HG02981 (cell line): ENCODE measurements around the gene ATP5F1B.

Experiments
- ATAC-seq: cut with Tn5 transposase; IDR thresholded peaks from one replicate; pipeline ENCODE4 v1.9.1; 2021; ENCODE audit warnings: mild to moderate bottlenecking, moderate library complexity; ENCODE audit not compliant: unreplicated experiment

Gene ATP5F1B

DNA sequence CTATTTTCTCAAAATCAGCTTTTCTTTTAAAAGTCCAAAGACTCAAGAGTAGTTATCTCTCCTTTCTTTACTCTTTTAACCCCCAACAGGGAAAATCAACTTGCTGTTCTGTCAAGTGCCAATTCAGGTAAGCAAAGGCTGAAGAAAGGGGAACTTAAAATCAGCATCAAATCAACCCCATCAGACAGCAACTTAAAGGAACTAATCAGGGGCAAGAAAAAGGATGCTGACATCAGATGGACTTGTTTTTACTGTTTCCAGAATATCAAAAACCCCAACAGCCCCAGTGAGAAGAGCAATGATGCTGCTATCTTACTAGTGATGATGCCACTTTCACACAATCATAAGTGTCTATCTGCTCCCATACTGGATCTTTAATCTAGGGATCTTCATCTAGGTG is 19.1 kb downstream of the ATP5F1B start:
- no peak for ATAC-seq

DNA sequence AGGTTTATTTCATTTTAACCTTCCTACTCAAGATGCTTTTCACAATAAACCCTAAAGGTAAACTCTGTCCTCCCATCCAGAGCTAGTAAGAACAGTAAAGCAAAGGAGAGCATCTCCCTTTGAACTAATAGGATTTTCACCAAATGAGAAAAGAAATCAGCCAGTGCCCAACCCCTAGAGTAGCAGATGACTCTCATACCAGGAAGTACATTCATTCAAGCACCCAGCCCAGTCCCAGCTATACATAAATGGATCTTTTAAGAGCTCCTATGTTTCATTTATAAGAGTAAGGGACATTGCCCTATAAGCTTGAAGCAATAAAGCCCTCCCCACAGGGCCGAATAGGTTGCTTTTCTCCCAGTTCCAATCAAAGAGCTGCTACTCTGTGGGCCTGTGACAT is 23.2 kb downstream of the ATP5F1B start:
- no peak for ATAC-seq

DNA sequence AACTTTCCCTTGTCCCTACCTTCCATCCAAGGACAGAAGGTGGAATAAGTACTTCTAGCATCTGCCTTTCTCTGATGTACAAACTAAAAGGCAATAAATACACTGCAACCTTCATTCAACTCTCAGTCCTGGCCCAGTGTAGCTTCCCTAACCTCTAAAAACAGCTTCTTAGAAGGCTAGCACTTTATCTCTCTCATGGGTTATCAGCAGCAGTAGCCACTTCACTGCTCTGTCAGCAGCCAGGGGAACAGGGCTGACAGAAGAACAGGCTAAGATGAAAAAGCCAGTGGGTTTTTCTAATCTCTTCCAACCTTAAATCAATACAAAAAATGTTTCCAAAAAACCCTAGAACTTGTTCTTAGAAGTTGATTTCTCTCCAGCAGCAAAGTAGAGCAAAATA is 28.9 kb downstream of the ATP5F1B start:
- ATAC-seq, result no peak

DNA sequence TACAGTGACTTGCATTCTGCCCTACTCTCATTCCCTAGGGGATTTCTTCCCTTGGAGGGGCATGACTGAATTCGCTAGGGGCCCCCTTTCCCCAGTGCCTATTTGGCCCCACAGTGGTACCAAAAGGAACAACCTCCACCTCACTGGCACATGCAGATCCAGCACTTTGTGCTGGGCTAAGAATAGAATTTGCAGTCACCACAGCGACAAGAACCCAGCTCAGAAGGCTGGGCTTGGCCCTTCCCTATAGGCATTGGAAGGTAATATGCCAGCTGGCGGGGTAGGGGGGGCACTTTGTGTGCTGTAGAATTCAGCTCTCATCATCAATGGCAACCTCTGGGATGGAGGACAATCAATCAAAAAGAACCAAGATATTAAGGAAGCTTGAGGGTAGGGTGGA is 29.5 kb downstream of the ATP5F1B start:
- no peak for ATAC-seq

DNA sequence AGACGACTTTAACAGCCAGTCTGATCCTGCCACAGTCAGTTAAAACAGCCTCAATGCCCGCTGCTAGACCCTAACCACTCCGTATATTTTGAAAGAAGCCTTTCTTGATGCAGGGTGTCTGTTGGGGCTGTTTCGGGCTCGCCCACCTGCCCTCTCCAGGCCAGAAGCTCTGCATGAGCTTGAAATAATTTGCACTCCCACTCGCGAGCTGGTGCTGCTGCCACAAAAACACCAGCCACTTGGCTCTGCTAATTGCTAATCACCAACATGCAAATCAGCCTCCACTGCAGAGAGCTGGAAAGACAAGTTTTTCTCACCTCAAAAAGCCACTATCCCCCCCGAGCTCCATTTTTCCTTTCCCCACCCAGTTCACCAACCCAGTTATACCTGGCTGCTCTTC is 31.2 kb downstream of the ATP5F1B start:
- no peak for ATAC-seq

DNA sequence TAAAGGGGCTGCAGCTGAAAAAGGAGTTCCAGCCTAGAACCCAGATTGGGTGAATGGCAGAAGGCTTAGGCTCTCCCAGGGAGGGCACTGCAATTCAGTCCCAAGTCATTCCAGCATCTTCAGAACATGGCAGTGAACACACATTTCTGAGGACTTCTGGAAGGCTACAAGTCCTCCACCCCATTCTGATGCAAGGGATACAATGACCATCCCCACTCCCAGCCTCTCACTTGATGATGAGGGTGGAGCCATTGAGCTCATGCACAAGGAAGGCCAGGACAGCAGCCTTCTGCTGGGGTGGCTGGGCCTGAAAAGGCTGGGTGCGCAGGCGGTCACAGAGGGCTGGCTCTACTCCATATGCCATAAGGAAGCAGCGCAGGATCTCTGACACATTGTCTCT is 41.4 kb downstream of the ATP5F1B start:
- ATAC-seq, result no peak

DNA sequence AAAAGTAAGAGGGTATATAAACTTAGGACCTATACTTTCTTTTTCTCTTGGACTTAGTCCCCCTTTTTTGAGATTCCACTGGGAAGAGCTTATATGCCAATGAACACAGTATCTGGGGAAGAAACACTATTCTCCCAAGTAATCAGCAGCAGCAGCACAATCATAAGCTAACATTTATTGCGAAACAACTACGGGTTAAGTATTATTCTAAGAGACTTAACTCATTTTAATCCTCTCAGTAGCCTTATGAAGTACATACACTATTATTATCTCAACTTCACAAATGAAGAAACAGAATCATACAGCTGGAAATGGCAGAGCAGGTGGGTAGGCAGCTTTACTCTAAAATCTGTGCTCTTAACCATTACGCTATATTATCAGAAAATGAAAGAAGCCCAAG is 43.5 kb downstream of the ATP5F1B start:
- ATAC-seq, result no peak

DNA sequence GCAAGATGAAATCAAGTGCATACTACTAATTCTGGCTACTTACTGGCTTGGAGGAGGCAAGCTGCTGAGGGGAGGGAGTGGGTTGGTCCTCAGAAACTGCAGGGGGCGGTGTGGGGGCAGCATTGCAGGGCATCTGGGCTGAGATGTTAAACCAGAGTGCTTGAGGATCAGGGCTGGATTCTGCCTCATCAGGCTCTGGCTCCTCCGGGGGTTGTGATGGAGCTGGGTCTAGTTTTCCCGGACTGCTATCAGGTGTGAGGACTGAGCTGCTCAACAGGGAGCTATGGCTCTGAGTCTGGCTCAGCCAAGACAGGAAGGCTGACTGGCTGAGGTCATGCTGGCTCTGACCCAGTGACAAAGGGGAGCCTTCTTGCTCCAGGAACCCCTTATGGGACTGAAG is 44.3 kb downstream of the ATP5F1B start:
- no peak for ATAC-seq

DNA sequence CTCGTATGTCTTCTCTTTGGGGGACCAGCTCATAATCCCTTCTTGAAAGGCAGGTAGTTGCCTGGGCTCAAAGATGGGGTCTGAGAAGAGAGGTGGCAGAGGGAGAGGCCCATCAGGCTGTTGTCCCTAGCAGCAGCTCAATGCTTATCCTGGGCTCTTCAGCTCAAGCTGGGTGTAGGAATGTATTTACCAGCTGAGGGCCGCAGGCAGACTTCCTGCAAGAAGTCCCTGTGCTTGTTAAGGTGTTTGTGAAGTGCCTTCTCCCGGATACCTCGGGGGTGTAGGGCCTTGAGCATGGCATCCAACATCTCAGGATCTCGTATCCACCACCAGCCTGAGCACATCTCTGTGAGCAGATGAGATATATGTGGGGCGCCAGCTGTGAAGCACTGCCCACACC is 45.0 kb downstream of the ATP5F1B start:
- ATAC-seq, result no peak

DNA sequence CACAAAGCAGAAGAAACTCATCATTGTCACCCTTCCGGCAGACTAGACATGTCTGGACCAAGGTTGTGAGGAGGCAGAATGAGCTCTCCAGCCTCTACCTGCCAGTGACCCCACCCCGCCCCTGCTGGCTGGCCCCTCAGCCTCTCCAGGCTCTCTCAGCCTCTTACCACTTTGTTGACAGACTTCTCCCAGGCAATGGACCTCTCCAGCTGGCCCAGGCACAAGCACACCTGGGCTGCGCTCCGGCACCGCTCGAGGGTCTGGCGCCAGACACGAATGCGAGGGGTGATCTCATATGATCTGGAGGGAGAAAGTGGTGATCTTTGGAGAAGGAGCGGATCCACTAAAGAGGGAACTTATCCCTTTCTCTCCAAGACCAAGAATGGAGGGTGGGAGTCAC is 46.0 kb downstream of the ATP5F1B start:
- no peak for ATAC-seq

DNA sequence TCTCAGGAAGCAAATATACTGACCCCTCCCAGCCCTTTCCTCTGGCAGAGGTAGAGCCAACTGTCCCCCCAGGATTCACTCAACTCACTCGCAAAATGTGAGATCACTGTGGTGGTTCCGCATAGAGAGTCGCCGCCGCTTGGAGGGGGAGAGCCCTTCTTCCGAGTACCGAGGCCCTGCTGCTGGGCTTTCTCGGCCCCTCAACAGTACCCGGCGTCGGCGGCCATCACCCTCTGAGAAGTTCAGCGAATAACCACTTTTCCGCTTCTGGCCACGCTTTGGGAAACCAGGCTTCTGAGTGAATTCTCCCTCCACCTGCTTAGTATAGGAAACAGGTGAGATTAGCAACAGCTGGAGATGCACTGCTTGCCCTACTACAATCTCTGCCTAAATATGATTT is 46.7 kb downstream of the ATP5F1B start:
- no peak for ATAC-seq

DNA sequence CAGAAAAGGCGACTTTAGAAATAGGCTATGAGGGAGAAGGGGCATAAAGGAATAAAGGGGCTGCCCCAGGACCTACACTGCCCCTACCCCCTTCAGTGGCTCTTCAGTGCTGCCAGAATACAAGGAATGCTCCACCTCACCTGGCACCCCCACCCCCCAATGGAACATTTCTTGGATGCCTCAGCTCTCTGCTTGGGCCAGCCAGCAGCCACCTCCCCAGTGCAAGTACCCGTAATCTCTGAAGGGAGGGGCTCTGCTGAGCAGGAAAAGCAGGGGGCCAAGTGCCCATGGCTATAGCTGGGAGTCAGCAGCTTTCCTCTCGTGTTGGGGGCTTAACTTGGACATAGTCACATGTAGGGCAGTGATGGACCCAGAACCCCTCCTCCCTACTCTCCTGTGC is 49.0 kb downstream of the ATP5F1B start:
- ATAC-seq, result no peak

DNA sequence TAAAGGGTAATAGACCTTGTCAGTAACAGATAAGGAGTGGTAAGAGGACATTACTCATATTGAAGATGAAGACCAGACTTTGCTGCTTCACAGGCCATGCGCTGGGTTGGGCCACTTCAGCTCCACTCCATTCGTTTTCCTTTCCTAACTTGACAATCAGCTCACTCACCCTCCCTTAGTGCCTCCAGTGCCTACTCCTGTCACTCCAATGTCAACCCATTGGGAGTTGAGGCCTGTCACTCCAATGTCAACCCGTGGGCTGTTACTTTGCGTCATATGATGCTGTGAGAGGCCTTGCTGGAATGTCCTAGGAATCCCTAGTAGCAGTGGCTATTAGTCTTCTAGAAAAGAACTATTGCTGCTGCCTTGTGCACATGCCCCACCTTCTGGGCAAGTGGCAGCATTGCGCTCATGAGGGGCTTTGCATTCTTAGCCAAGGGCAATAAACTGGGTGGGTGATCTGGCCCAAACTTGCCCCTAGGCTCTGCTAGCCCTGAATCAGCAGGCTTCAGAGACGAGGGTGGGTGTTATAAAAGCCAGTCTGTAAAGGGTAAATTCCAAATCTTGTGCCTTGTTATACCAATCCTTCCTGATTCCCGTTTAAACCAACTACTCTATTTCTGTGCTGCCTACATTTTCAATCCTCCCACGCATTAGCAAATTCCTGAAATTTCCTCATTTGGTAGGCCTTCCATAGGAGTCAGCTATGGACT is 51.7 kb downstream of the ATP5F1B start:
- no peak for ATAC-seq

DNA sequence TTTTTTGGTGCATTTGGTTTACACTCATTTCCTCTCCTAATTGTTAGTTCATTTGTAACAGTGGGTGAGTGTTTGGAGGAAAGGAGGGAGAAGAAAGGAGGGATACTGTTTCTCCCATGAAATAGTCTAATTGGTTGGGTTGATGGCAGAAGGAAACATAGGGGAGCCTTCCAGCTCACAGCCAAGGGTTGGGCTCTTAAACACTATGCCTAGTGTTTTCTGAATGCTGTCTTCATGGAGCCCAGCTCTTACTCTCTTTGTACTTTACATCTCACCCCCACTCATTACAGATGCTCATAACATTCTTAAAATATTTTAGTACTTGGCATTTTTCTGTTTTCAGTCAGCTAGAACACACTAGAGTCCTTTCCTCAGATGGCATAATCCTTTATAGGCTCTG is 53.8 kb downstream of the ATP5F1B start:
- no peak for ATAC-seq

DNA sequence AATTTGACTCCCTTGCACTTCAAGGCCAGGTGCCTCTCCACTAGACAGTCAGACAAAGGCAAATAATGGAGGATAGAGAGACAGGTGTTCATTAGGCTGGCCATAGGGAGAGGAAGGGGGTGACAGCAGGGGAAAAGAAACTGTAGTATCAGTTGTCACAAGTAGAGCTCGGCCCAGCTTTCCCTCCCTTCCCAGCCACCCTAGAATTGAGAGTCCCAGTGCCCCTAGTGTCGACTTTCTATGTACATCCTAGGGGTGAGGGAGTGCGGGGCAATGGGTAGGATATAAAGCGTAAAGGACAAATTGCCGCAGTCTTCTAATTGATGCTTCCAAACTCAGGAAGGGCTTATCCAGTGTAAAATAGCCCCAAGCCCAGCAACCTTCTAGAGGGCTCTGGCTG is 54.7 kb downstream of the ATP5F1B start:
- no peak for ATAC-seq

DNA sequence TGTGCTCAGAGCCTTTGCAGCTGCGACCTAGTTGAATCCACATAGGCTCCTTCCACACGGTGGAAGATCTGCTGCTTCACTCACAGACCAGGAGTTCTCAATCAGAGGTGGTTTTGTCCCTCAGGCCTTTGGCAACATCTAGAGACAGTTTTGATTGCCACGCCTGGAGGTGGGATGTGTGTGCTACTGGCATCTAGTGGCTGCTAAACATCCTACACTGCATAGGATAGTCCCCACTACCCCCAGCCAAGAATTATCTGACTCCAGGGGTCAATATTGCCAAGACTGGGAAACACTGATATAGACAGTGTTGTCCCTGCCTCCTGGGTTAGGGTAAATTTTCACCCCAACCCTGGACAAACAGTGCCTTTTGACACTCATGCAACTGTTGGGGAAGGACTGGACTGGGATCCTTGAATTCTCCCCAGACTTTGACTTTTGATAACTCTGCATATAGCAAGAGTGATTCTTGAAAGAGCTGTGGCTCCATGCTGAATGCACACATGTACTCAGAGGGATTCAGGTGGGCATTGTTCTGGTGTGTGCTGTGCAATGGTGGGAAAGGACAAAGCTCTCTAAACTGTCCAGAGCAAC is 55.5 kb downstream of the ATP5F1B start:
- peak; percentile 54 for ATAC-seq

DNA sequence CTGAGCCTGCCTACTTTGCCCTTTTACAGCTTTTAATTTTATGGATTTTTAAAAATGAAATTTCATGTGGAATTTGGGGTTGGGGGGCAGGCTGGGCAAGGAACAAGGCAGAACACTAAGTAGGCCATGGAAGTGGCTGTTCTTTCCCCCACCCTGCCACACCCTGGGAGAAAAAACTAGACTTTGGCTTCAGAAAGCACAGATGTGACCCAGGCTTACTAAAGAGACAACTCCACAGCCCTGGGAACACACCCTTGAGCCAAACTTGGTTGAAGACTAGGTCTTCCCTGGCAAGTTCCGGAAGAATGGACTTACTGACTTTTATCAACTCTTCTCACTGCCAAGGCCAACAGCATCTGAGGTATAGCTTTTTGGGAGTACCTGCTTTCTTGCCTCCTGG is 56.0 kb downstream of the ATP5F1B start:
- ATAC-seq, result no peak
